A549 (cell line): ENCODE data around the gene GAL3ST2.

Source experiments
- RNF2 ChIP-seq: fragments of 200-600 bp; sonication (generic); IDR thresholded peaks from 2 replicates; pipeline ENCODE4 v1.6.1; 2016; ENCODE audit warnings: low read depth, mild to moderate bottlenecking, antibody characterized with exemption, moderate library complexity, borderline replicate concordance
- TF ChIP-seq, protein P1 (sequence below): fragments of >200 bp; sonication (Bioruptor Twin); formaldehyde crosslinking; IDR thresholded peaks from 3 replicates; pipeline ENCODE4 v1.5.1; 2016

DNA sequence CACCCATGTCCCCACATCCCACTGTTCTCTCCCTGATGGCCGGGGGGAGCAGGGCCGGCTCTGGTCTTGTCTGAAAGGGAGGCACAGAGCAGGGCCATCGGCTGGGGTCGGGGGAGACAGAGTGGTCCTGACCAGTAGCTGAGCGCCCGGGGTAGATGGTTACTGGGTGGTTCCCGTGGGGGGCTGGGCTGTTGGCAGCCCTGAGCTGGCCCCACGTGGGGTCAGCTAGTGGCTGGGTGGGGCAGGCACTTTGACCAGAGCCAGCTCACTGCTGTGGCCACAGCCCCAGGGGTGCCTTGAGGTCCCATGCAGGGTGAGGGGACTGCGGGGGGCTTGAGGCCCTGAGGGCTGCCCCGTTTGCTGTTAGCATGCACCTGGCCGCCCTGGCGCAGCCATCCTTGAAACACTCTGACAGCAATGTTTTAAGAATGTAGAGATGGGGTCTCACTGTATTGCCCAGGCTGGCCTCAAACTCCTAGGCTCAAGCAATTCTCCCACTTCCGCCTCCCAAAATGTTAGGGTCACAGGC lies 20.1 kb downstream of the GAL3ST2 start:
- no peak for TF ChIP-seq RNF2
- TF ChIP-seq, protein P1, sequence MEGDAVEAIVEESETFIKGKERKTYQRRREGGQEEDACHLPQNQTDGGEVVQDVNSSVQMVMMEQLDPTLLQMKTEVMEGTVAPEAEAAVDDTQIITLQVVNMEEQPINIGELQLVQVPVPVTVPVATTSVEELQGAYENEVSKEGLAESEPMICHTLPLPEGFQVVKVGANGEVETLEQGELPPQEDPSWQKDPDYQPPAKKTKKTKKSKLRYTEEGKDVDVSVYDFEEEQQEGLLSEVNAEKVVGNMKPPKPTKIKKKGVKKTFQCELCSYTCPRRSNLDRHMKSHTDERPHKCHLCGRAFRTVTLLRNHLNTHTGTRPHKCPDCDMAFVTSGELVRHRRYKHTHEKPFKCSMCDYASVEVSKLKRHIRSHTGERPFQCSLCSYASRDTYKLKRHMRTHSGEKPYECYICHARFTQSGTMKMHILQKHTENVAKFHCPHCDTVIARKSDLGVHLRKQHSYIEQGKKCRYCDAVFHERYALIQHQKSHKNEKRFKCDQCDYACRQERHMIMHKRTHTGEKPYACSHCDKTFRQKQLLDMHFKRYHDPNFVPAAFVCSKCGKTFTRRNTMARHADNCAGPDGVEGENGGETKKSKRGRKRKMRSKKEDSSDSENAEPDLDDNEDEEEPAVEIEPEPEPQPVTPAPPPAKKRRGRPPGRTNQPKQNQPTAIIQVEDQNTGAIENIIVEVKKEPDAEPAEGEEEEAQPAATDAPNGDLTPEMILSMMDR: no peak
